Endothelial cell of hepatic sinusoid (primary cell): Measurements from ENCODE around the gene HOXA13.

Experiments used
- in situ Hi-C: cut with HindIII; loops from 2 replicates; pipeline ENCODE4 v1.10.0; 2017; ENCODE audit warnings: low sequenced_read_pairs

HOXA13 gene

GRCh38 chr7:27239387-27240014 is 39.6 kb upstream of the HOXA13 start:
- in situ Hi-C loops = loop anchor here (5.0 to 10.0 kb wide), 2 partner anchors 43 to 245 kb away; no protein-coding TSS in a partner anchor

DNA sequence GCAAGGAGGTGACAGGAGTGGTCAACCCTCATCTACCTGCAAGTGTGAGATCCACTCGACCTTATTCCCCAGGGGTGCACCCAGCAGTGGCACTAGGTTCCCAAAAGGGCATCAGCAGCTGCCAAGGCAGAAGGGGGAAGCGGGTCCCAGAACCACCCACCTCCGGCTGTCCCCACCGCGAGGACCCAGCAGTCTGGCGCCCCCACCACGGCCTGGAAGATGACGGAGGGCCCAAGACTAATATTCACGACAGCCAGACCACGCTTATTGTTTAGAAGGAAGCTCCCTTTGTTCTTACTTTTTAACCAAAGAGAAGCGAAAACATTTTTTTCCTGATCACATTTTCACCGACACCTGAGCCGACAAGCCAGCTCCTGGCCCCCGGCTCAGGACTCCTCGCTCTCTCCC is 39.1 kb upstream of the HOXA13 start:
- in situ Hi-C loops = no loop called here

- in situ Hi-C loops = no loop called here
Measured at GRCh38 chr7:27237735-27238334, 37.9 kb upstream of the HOXA13 start.

DNA sequence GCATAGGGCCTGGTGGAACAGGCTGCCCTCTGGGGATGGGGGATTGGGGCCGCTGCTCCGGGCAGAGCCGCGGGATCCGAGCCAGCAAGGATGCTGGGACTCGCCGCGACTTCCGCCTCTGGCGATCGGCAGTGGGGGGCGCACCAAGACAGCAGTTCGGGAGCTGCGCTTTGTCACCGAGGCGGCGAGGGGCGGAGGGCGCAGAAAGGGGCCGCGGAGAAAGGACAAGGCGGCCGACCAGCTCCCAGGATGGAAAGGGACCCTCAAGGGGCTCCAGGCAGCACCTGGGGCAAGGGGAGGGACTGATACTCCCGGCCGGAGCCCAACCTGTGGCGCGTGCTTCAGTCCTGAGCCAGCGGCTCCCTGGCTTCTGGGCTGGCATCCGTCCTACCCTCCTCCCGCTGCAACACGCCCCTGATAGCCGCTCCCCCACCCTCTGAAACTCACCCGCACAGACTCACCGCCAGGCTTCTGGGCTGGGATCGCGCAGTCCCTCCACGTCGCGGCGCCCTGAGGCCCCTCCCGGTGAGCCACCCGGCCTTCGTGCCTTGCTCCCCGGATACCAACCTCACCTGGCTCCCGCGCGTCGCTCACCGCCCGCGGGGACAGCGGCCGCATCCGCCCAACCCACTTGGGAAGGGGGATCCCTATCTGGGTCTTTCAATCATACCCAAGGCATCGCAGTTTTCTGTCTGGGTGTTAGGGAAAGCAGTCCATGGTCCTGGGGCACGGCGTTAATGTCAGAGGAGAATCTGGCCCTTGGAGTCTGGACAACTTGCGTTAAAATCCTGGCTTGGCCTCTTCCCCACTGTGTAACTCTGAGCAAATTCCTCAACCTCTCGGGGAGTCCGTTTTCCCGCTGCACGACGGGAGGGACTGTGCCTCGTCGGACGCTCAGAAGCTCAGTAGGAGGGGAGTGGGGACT is 35.8 kb upstream of the HOXA13 start:
- in situ Hi-C loops = no loop called here

DNA sequence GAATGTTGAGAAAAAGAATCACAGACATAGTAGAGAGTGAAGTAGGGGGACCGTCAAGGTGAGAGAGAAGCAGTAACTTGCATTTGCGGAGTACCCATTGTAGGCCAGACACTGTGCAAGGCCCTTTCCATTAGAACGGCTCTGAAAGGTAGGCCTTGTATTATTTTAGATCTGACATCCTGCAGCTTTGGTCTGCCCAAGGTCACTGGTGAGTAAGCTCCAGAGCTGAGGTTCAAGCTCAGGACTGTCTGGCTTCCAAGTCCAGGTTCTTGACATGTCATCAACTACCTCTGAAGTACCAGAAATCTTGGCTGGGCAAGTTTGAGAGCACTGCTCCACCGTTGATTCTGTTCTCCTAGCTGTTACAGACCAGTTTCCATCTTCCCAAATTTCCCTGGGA is 29.6 kb upstream of the HOXA13 start:
- in situ Hi-C loops = no loop called here

- in situ Hi-C loops = loop anchor here (5.0 to 25.0 kb wide), 2 partner anchors 517 to 687 kb away; partner anchors contain the start of gene TAX1BP1
Measured at GRCh38 chr7:27224983-27225934, 25.4 kb upstream of the HOXA13 start.

GRCh38 chr7:27223941-27224575 is 24.2 kb upstream of the HOXA13 start:
- in situ Hi-C loops = loop anchor here (5.0 to 25.0 kb wide), 2 partner anchors 518 to 688 kb away; partner anchors contain the start of gene TAX1BP1

DNA sequence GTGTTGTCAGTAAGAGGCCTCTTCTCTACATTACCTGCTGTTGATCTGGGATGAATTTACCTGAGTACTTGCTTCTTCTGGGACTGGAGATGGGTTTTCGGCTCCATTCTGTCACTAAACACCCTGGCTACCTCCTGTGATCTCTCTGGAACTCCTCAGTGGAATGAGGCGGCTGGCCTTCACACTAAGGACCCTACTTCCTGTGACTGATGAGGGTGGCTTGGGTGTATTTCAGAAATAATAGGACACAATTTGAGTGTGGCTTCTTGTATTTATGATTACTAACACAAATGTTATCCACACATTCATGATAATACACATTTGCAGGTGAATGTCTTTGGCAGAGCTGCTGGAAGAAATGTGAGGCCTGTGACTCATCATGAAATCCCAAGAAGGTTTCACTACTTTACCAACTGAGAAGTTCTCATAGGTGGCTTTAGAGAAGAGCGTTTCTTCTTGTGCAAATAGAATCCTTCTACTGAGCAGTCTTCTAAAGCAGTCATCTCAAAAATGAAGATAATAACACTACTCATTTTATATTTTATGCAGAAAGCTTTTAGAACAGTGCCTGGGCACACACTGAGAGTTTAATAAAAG is 21.4 kb upstream of the HOXA13 start:
- in situ Hi-C loops = loop anchor here (5.0 to 25.0 kb wide), 2 partner anchors 521 to 691 kb away; partner anchors contain the start of gene TAX1BP1

DNA sequence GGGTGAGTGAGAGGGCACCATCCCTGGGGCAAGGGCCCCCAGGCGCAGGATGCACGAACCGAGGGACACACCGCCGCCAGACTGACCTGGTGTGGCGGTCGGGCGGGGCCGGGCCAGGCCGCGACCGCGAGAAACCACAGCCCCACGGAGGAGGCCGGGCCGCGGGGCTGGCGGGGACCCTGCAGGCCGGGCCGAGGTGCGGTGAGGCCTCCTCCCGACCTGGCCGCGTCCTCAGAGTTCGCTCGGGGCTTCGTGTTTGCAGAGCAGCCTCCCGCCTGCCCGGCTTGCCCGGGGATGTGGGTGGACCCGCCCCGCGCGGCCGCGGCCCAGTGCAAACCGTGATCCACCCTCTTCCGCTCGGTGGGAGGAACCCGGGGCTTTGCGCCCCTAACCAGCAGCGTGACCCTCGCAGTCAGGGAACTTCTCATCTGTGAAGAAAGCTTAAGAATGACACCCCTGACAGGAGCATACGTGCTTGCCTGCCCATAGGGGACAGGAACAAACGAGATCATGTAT is 20.6 kb upstream of the HOXA13 start:
- in situ Hi-C loops = loop anchor here (5.0 to 25.0 kb wide), 2 partner anchors 522 to 692 kb away; partner anchors contain the start of gene TAX1BP1

- in situ Hi-C loops = loop anchor here (5.0 to 25.0 kb wide), 3 partner anchors 352 to 692 kb away; partner anchors contain the start of gene TAX1BP1
Measured at GRCh38 chr7:27219821-27220220, 19.9 kb upstream of the HOXA13 start.

- in situ Hi-C loops = loop anchor here (5.0 to 25.0 kb wide), 2 partner anchors 354 to 694 kb away; no protein-coding TSS in a partner anchor
Measured at GRCh38 chr7:27217951-27218350, 18.1 kb upstream of the HOXA13 start.

- in situ Hi-C loops = loop anchor here (5.0 to 25.0 kb wide), 2 partner anchors 357 to 697 kb away; no protein-coding TSS in a partner anchor
Measured at GRCh38 chr7:27215356-27215755, 15.5 kb upstream of the HOXA13 start.

GRCh38 chr7:27214239-27214950 is 14.5 kb upstream of the HOXA13 start:
- in situ Hi-C loops = loop anchor here (25.0 kb wide), 1 partner anchor 698 kb away; no protein-coding TSS in a partner anchor

DNA sequence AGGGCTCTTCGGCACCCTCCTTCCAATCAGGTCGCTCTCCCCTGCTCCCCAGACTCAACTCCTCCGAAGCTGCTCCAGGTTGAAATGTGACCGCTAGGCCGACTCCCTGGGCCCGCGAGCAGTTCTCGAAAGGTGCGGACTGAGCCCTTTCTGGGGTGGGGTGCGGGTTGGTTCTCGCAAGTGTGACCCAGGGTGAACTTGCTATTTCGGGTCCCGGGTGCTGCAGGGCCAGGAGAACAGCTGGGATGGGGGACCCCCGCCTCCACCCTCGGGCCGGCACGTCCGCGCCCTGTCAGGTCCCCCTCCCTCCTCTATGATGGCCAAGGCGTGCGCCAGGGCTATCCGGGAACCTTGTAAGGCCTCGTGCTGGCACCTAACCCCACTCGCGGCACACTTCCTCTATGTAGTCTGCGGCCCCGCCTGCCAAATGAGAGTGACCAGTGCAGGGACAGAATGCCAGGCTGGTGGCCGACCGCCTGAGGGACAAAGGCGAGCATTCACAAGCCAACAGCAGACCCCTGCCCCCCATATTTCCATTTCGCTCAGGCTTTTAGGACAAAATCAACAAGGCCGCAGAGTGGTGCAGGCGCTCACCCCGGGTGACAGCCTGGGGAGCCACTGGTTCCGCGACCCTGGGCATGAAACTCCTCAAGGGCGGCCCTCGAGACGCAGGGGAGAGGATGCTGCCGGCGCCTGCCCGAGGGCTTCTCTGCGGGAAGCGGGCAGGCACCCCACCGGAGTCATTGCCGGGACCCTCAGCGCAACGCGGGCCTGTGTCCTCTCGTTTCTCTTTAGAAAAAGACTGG is 13.7 kb upstream of the HOXA13 start:
- in situ Hi-C loops = loop anchor here (25.0 kb wide), 1 partner anchor 699 kb away; no protein-coding TSS in a partner anchor

GRCh38 chr7:27212497-27213432 is 12.9 kb upstream of the HOXA13 start:
- in situ Hi-C loops = loop anchor here (25.0 kb wide), 1 partner anchor 700 kb away; no protein-coding TSS in a partner anchor

DNA sequence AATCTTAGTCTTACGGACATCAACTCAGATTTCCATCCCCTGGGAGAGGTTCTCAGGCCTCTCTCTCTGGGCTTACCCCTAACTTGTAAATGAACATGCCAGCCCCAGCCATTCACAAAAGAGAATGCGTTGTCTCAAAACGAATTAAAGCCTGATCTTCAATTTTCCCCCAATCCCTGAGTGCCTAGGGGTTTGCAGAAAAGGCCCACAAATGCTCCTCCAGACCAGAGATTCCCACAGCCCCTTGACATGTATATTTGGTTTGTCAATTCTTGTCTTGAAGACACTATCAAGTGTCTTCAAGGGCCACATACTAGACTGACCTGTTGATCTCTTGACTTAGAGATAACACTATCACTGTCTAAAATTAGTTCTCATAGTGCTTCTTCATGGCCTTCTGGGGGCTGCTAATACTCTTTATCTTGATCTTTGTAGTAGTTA is 11.9 kb upstream of the HOXA13 start:
- in situ Hi-C loops = loop anchor here (25.0 kb wide), 1 partner anchor 701 kb away; no protein-coding TSS in a partner anchor
